Natural killer cell (primary cell): ENCODE data around the gene MISP. TPM values are rescaled to one million over a fixed set of nuclear protein-coding genes. Genes with fewer than 3 reads are reported as not detected.
"Not testable (repeated sequence)": the region's sequence is repeated elsewhere in the genome, so short reads cannot be mapped to it uniquely, and the experiment has no call there.

Experiments
- ATAC-seq, 3 donors: fragments of 150-1000 bp in 2 of 3; fragments of 200-7000 bp in 1 of 3; cut with Tn5 transposase; 1 replicate in 1 of 3; 2 replicates in 2 of 3; pipeline ENCODE4 v1.10.0; 2021; ENCODE audit warnings: mild to moderate bottlenecking in 2 of 3, moderate library complexity in 2 of 3
- DNase-seq, 2 donors: peaks; one replicate each; pipeline versions ENCODE4 v3.0.0 to v3.0.0-alpha.2; 2013 to 2021; ENCODE audit warnings: mixed read lengths in 1 of 2
- H3K27ac ChIP-seq: one replicate; pipeline ENCODE4 v1.5.1; 2013; ENCODE audit warnings: mild to moderate bottlenecking, low read length
- H3K27me3 ChIP-seq: one replicate; pipeline ENCODE4 v1.6.1; 2013; ENCODE audit warnings: low read length; ENCODE audit not compliant: control insufficient read depth, insufficient read depth
- H3K36me3 ChIP-seq: one replicate; pipeline ENCODE4 v1.6.1; 2013; ENCODE audit warnings: low read length; ENCODE audit not compliant: control insufficient read depth, insufficient read depth
- H3K4me1 ChIP-seq: one replicate; pipeline ENCODE4 v1.6.1; 2013; ENCODE audit warnings: low read length; ENCODE audit not compliant: control insufficient read depth, insufficient read depth
- H3K4me3 ChIP-seq: one replicate; pipeline ENCODE4 v1.5.1; 2013; ENCODE audit warnings: low read length
- H3K9me3 ChIP-seq: one replicate; pipeline ENCODE4 v1.6.1; 2013; ENCODE audit warnings: low read length; ENCODE audit not compliant: control insufficient read depth, insufficient read depth
- H3K27ac Mint-ChIP-seq, 2 donors: one replicate each; pipeline ENCODE4 v1.8.0; 2022; ENCODE audit warnings: mild to moderate bottlenecking in 2 of 2, mixed read lengths in 2 of 2, moderate library complexity in 1 of 2
- H3K27me3 Mint-ChIP-seq, 2 donors: one replicate each; pipeline ENCODE4 v1.8.0; 2022; ENCODE audit warnings: low read depth in 2 of 2, mixed read lengths in 2 of 2
- H3K36me3 Mint-ChIP-seq: one replicate; pipeline ENCODE4 v1.8.0; 2022; ENCODE audit warnings: mixed read lengths
- H3K4me1 Mint-ChIP-seq, 2 donors: one replicate each; pipeline ENCODE4 v1.8.0; 2022; ENCODE audit warnings: mixed read lengths in 2 of 2
- H3K4me3 Mint-ChIP-seq: one replicate; pipeline ENCODE4 v1.8.0; 2022; ENCODE audit warnings: mild to moderate bottlenecking, moderate library complexity, mixed read lengths
- H3K9me3 Mint-ChIP-seq, 2 donors: one replicate each; pipeline ENCODE4 v1.8.0; 2022; ENCODE audit warnings: mixed read lengths in 2 of 2
- CTCF ChIP-seq: fragments of 200-600 bp; IDR thresholded peaks from one replicate; pipeline ENCODE4 v1.8.0; 2022; ENCODE audit warnings: antibody characterized with exemption
- WGBS: methylation state at CpG from one replicate; pipeline ENCODE4 v1.1.7; 2013; ENCODE audit warnings: missing lambda C conversion rate; ENCODE audit not compliant: insufficient coverage; 5-methylcytosine and 5-hydroxymethylcytosine counted together
- intact Hi-C: fragments of 100-400 bp; cut with micrococcal nuclease; formaldehyde crosslinking; loops from one replicate; pipeline ENCODE4 v1.14.2; 2022
- total RNA-seq, 4 donors: library from RNA; stranded (reverse); fragments of 120-200 nt in 1 of 4; gene quantifications; one replicate each; pipeline versions ENCODE4 v1.2.3 to v1.2.4, GENCODE V29; 2013 to 2022

The MISP gene
- not detected for total RNA-seq
- total RNA-seq (2013): not detected

GRCh38 chr19:750640-751423 is at the start of gene MISP:
TSS of gene MISP (plus strand) at chr19:751112. CDS start at chr19:756947, 5,835 bp downstream.
- ATAC-seq (no peak), DNase-seq (no peak)
- Histone ChIP-seq H3K9me3 (peaks cover 9% of the 10 kb centered on the region), H3K4me1 (no peaks in the 10 kb centered on the region), H3K27me3 (no peaks in the 10 kb centered on the region), H3K27ac (no peak within 1 kb of the TSS), H3K36me3 (no peaks in the 10 kb centered on the region), H3K4me3 (no peak within 1 kb of the TSS)
- H3K4me1 Mint-ChIP-seq: no peaks in the 10 kb centered on the region
- 81% methylated on average over 30 of the region's 31 CpGs for WGBS
- no peak within 1 kb of the TSS for H3K4me3 Mint-ChIP-seq
- intact Hi-C loops: no loop called here
- H3K27ac Mint-ChIP-seq: no peak within 1 kb of the TSS
- TF ChIP-seq CTCF: no peak
- H3K27me3 Mint-ChIP-seq: no peaks in the 10 kb centered on the region
- no peaks in the 10 kb centered on the region for H3K36me3 Mint-ChIP-seq
- no peaks in the 10 kb centered on the region for H3K9me3 Mint-ChIP-seq

GRCh38 chr19:702847-703246 is 48.1 kb upstream of the MISP start:
- peaks cover 18% of the 10 kb centered on the region for H3K4me1 ChIP-seq
- H3K9me3 Mint-ChIP-seq, H3K9me3 ChIP-seq, DNase-seq, H3K27me3 Mint-ChIP-seq, H3K36me3 Mint-ChIP-seq, H3K27me3 ChIP-seq, H3K27ac ChIP-seq, H3K4me3 ChIP-seq, H3K36me3 ChIP-seq, ATAC-seq: not testable (repeated sequence)
- intact Hi-C loops: loop anchor here (5.0 kb wide), 1 partner anchor 41 kb away; the partner anchor contains the start of gene RNF126
- WGBS: 83% methylated on average over 6 of the region's 6 CpGs
- H3K4me1 Mint-ChIP-seq: peaks cover 9 to 10% of the 10 kb centered on the region in 2 donors
- peak overlapping the region; percentile 47 for H3K4me3 Mint-ChIP-seq
- H3K27ac Mint-ChIP-seq: peak overlapping the region; percentile 5 to 8

- peak overlapping the region; percentile 5 to 8 for H3K27ac Mint-ChIP-seq
- intact Hi-C loops: loop anchor here (5.0 kb wide), 1 partner anchor 41 kb away; the partner anchor contains the start of gene RNF126
These were observed 47.6 kb upstream of the MISP start for GRCh38 chr19:703329-703650.

More at GRCh38 chr19:703329-703650, 47.6 kb upstream of the MISP start:
- Histone ChIP-seq H3K27me3 (peaks cover 5% of the 10 kb centered on the region), H3K4me1 (peaks cover 19% of the 10 kb centered on the region), H3K4me3 (no peak overlapping the region), H3K36me3 (no peaks in the 10 kb centered on the region), H3K9me3 (no peaks in the 10 kb centered on the region), H3K27ac (peak overlapping the region; percentile 30)
- 26% methylated on average over 4 of the region's 4 CpGs for WGBS
- H3K4me3 Mint-ChIP-seq: peak overlapping the region; percentile 47
- no peak for TF ChIP-seq CTCF
- H3K9me3 Mint-ChIP-seq: no peaks in the 10 kb centered on the region
- ATAC-seq (peak in 1 of 3 donors; percentile 4), DNase-seq (peak in 1 of 2 donors; percentile 17)
- H3K4me1 Mint-ChIP-seq: peaks cover 9 to 10% of the 10 kb centered on the region in 2 donors
- H3K27me3 Mint-ChIP-seq: peaks cover 6 to 7% of the 10 kb centered on the region in 2 donors
- H3K36me3 Mint-ChIP-seq: no peaks in the 10 kb centered on the region
